WTC11 (cell line): ENCODE data around the gene DDIT4. TPM values are rescaled to one million over a fixed set of nuclear protein-coding genes. Genes with fewer than 3 reads are reported as not detected.

Source experiments
- ATAC-seq: fragments of 200-7000 bp; cut with Tn5 transposase; 2 replicates; pipeline ENCODE4 v1.10.0; 2021; ENCODE audit warnings: mild to moderate bottlenecking, moderate library complexity
- CTCF ChIA-PET: fragments of 300-600 bp; sonication (Branson Sonifier 250); formaldehyde crosslinking; loops from one replicate; lab custom pipeline; 2021; ENCODE audit warnings: antibody characterized with exemption; lab: Charles Lee
- POLR2A ChIA-PET: fragments of 350-600 bp; sonication (Branson Sonifier 250); formaldehyde crosslinking; loops from one replicate; lab custom pipeline; 2021; ENCODE audit warnings: antibody characterized with exemption; lab: Charles Lee
- DNase-seq: peaks from one replicate; pipeline ENCODE4 v3.0.0; 2021; ENCODE audit warnings: low spot score
- H3K27ac Mint-ChIP-seq: 2 replicates; pipeline ENCODE4 v1.8.0; 2021; ENCODE audit warnings: mixed read lengths
- H3K27me3 Mint-ChIP-seq: 2 replicates; pipeline ENCODE4 v1.8.0; 2021; ENCODE audit warnings: low read depth, mild to moderate bottlenecking, moderate library complexity, mixed read lengths
- H3K36me3 Mint-ChIP-seq: 2 replicates; pipeline ENCODE4 v1.8.0; 2021; ENCODE audit warnings: mixed read lengths
- H3K4me1 Mint-ChIP-seq: 2 replicates; pipeline ENCODE4 v1.8.0; 2022; ENCODE audit warnings: mixed read lengths
- H3K4me3 Mint-ChIP-seq: 2 replicates; pipeline ENCODE4 v1.8.0; 2021; ENCODE audit warnings: mild to moderate bottlenecking, moderate library complexity, mixed read lengths
- H3K9me3 Mint-ChIP-seq: 2 replicates; pipeline ENCODE4 v1.8.0; 2021; ENCODE audit warnings: mixed read lengths
- ARID4B ChIP-seq: sonication (generic); formaldehyde crosslinking; IDR thresholded peaks from 2 replicates; pipeline ENCODE4 v1.8.0; 2023; ENCODE audit warnings: missing genetic modification reagents, mild to moderate bottlenecking, borderline replicate concordance
- ATF2 ChIP-seq: sonication (generic); formaldehyde crosslinking; IDR thresholded peaks from 2 replicates; pipeline ENCODE4 v1.8.1; 2022; ENCODE audit warnings: low read depth, missing genetic modification reagents, borderline replicate concordance
- ATF3 ChIP-seq: sonication (generic); formaldehyde crosslinking; conservative IDR thresholded peaks from 2 replicates; pipeline ENCODE4 v1.8.1; 2022; ENCODE audit warnings: mild to moderate bottlenecking, missing genetic modification reagents
- ETV6 ChIP-seq: sonication (generic); formaldehyde crosslinking; IDR thresholded peaks from 2 replicates; pipeline ENCODE4 v1.8.1; 2022; ENCODE audit warnings: mild to moderate bottlenecking, missing genetic modification reagents
- FOXJ3 ChIP-seq: sonication (generic); formaldehyde crosslinking; IDR thresholded peaks from 2 replicates; pipeline ENCODE4 v1.9.0; 2021; ENCODE audit warnings: missing genetic modification reagents, mild to moderate bottlenecking, borderline replicate concordance
- FOXK1 ChIP-seq: sonication (generic); formaldehyde crosslinking; IDR thresholded peaks from 2 replicates; pipeline ENCODE4 v1.8.0; 2022; ENCODE audit warnings: mild to moderate bottlenecking, moderate library complexity, missing genetic modification reagents
- FOXP4 ChIP-seq: sonication (generic); formaldehyde crosslinking; IDR thresholded peaks from 2 replicates; pipeline ENCODE4 v1.8.0; 2022; ENCODE audit warnings: mild to moderate bottlenecking, missing genetic modification reagents
- GABPB1 ChIP-seq: sonication (generic); formaldehyde crosslinking; IDR thresholded peaks from 2 replicates; pipeline ENCODE4 v1.8.1; 2023; ENCODE audit warnings: mild to moderate bottlenecking, missing genetic modification reagents
- HMGXB4 ChIP-seq: sonication (generic); formaldehyde crosslinking; IDR thresholded peaks from 2 replicates; pipeline ENCODE4 v1.8.1; 2023; ENCODE audit warnings: mild to moderate bottlenecking, moderate library complexity, missing genetic modification reagents
- JAZF1 ChIP-seq: fragments of 250-450 bp; sonication (Bioruptor Pico); IDR thresholded peaks from 2 replicates; pipeline ENCODE4 v1.9.0; 2021; ENCODE audit warnings: moderate library complexity, mild to moderate bottlenecking, inconsistent platforms
- KAT7 ChIP-seq: sonication (generic); formaldehyde crosslinking; IDR thresholded peaks from 2 replicates; pipeline ENCODE4 v1.8.1; 2023; ENCODE audit warnings: missing genetic modification reagents, mild to moderate bottlenecking, borderline replicate concordance
- MYBL2 ChIP-seq: sonication (generic); formaldehyde crosslinking; IDR thresholded peaks from 2 replicates; pipeline ENCODE4 v1.8.1; 2023; ENCODE audit warnings: mild to moderate bottlenecking, moderate library complexity, missing genetic modification reagents
- PREB ChIP-seq: sonication (generic); formaldehyde crosslinking; IDR thresholded peaks from 2 replicates; pipeline ENCODE4 v1.8.1; 2022; ENCODE audit warnings: mild to moderate bottlenecking, missing genetic modification reagents, moderate library complexity, borderline replicate concordance
- ZNF232 ChIP-seq: sonication (generic); formaldehyde crosslinking; IDR thresholded peaks from 2 replicates; pipeline ENCODE4 v1.8.0; 2022; ENCODE audit warnings: mild to moderate bottlenecking, missing genetic modification reagents
- ZNF317 ChIP-seq: sonication (generic); formaldehyde crosslinking; IDR thresholded peaks from 2 replicates; pipeline ENCODE4 v1.8.1; 2023; ENCODE audit warnings: low read depth, mild to moderate bottlenecking, moderate library complexity, missing genetic modification reagents, borderline replicate concordance
- ZNF416 ChIP-seq: fragments of 250-450 bp; sonication (Bioruptor Pico); IDR thresholded peaks from 2 replicates; pipeline ENCODE4 v1.9.0; 2021; ENCODE audit warnings: mild to moderate bottlenecking, inconsistent platforms
- ZNF423 ChIP-seq: fragments of 250-450 bp; sonication (Bioruptor Pico); IDR thresholded peaks from 2 replicates; pipeline ENCODE4 v2.1.2; 2022; ENCODE audit warnings: mild to moderate bottlenecking, moderate library complexity
- ZNF425 ChIP-seq: fragments of 250-450 bp; sonication (Bioruptor Pico); conservative IDR thresholded peaks from 2 replicates; pipeline ENCODE4 v1.9.0; 2021; ENCODE audit warnings: mild to moderate bottlenecking
- total RNA-seq: library from RNA; stranded (reverse); gene quantifications from 3 replicates; pipeline ENCODE4 v1.2.3, GENCODE V29; 2021

Gene DDIT4
- total RNA-seq, 1 experiment from 2014 or later, result 118 TPM

GRCh38 chr10:72250666-72251065 is 23.1 kb upstream of the DDIT4 start:
- TF ChIP-seq ATF3 (CRISPR knock-in tag), result no peak
- no peak for TF ChIP-seq ATF2 (CRISPR knock-in tag)
- no peak for TF ChIP-seq HMGXB4
- TF ChIP-seq ZNF317 (CRISPR knock-in tag), result no peak
- TF ChIP-seq PREB (CRISPR knock-in tag), result no peak
- TF ChIP-seq JAZF1, result no peak
- TF ChIP-seq KAT7 (CRISPR knock-in tag), result no peak
- no peak for TF ChIP-seq ZNF416 (CRISPR knock-in tag)
- TF ChIP-seq ETV6 (CRISPR knock-in tag), result no peak
- no peak for TF ChIP-seq FOXK1
- TF ChIP-seq FOXJ3 (CRISPR knock-in tag), result no peak
- no peak for TF ChIP-seq ZNF423 (CRISPR knock-in tag)
- TF ChIP-seq ZNF232 (CRISPR knock-in tag), result no peak
- H3K9me3 Mint-ChIP-seq, result no peaks in the 10 kb centered on the region
- no peak overlapping the region for H3K4me3 Mint-ChIP-seq
- H3K36me3 Mint-ChIP-seq, result no peaks in the 10 kb centered on the region
- H3K27ac Mint-ChIP-seq, result no peak overlapping the region
- H3K4me1 Mint-ChIP-seq, result peaks cover 35% of the 10 kb centered on the region
- DNase-seq, result no peak
- CTCF ChIA-PET, result no interaction called here
- POLR2A ChIA-PET, result interaction anchor here (1.6 kb wide), 1 partner anchor 10 kb away, joined by 5 read pairs; no protein-coding TSS in a partner anchor
- H3K27me3 Mint-ChIP-seq, result no peaks in the 10 kb centered on the region
- no peak for ATAC-seq

GRCh38 chr10:72251635-72252034 is 22.1 kb upstream of the DDIT4 start:
- H3K27ac Mint-ChIP-seq, result 0 out of 2 replicates have a peak overlapping the region, but pooled peaks have one; percentile 46
- no peaks in the 10 kb centered on the region for H3K9me3 Mint-ChIP-seq
- peaks cover 38% of the 10 kb centered on the region for H3K4me1 Mint-ChIP-seq
- DNase-seq (no peak), ATAC-seq (no peak)
- H3K36me3 Mint-ChIP-seq, result no peaks in the 10 kb centered on the region
- no peak for TF ChIP-seq FOXP4 (CRISPR knock-in tag)
- no peak for TF ChIP-seq MYBL2 (CRISPR knock-in tag)
- TF ChIP-seq ARID4B (CRISPR knock-in tag), result no peak
- peak; percentile 76 for TF ChIP-seq GABPB1 (CRISPR knock-in tag)
- no peak for TF ChIP-seq ZNF425 (CRISPR knock-in tag)
- H3K27me3 Mint-ChIP-seq, result no peaks in the 10 kb centered on the region
- POLR2A ChIA-PET, result no interaction called here
- CTCF ChIA-PET, result no interaction called here
- no peak overlapping the region for H3K4me3 Mint-ChIP-seq
